Glutamatergic neuron (in vitro differentiated cells): Measurements from ENCODE around the gene PPP3R2. TPM values are rescaled to one million over a fixed set of nuclear protein-coding genes. Genes with fewer than 3 reads are reported as not detected.
"Not testable (repeated sequence)": the region's sequence is repeated elsewhere in the genome, so short reads cannot be mapped to it uniquely, and the experiment has no call there.

Experiments
- DNase-seq: peaks from one replicate; pipeline ENCODE4 v3.0.0; 2022
- H3K27ac Mint-ChIP-seq: one replicate; pipeline ENCODE4 v1.8.0; 2020; ENCODE audit warnings: mild to moderate bottlenecking, mixed read lengths, inconsistent platforms; ENCODE audit not compliant: unreplicated experiment
- H3K27me3 Mint-ChIP-seq: one replicate; pipeline ENCODE4 v1.8.0; 2020; ENCODE audit warnings: mild to moderate bottlenecking, moderate library complexity, mixed read lengths, inconsistent platforms; ENCODE audit not compliant: unreplicated experiment
- H3K36me3 Mint-ChIP-seq: one replicate; pipeline ENCODE4 v1.8.0; 2020; ENCODE audit warnings: mild to moderate bottlenecking, mixed read lengths, inconsistent platforms; ENCODE audit not compliant: unreplicated experiment
- H3K4me1 Mint-ChIP-seq: one replicate; pipeline ENCODE4 v1.8.0; 2020; ENCODE audit warnings: mild to moderate bottlenecking, low read depth, mixed read lengths, inconsistent platforms; ENCODE audit not compliant: unreplicated experiment
- H3K4me3 Mint-ChIP-seq: one replicate; pipeline ENCODE4 v1.8.0; 2020; ENCODE audit warnings: mild to moderate bottlenecking, mixed read lengths, inconsistent platforms; ENCODE audit not compliant: unreplicated experiment
- H3K9me3 Mint-ChIP-seq: one replicate; pipeline ENCODE4 v1.8.0; 2020; ENCODE audit warnings: mild to moderate bottlenecking, moderate library complexity, mixed read lengths, inconsistent platforms; ENCODE audit not compliant: unreplicated experiment
- CTCF ChIP-seq: fragments of 200-600 bp; sonication (generic); IDR thresholded peaks from one replicate; pipeline ENCODE4 v1.5.0; 2021; ENCODE audit not compliant: partially characterized antibody, unreplicated experiment
- total RNA-seq: library from RNA; stranded (reverse); fragmentation: NEBNext Ultra II Directional; extraction: Animal tissue kit (Norgen Biotek cat#: 25700); gene quantifications from one replicate; pipeline ENCODE4 v1.2.1, GENCODE V29; 2021; ENCODE audit not compliant: unreplicated experiment

PPP3R2 gene
- total RNA-seq, 1 donor from 2014 or later, result not detected

- no peak overlapping the region for H3K4me3 Mint-ChIP-seq
- peaks cover 3% of the 10 kb centered on the region for H3K27me3 Mint-ChIP-seq
- H3K9me3 Mint-ChIP-seq, result no peaks in the 10 kb centered on the region
- H3K4me1 Mint-ChIP-seq, result no peaks in the 10 kb centered on the region
- DNase-seq, result no peak
- no peak for TF ChIP-seq CTCF
- H3K27ac Mint-ChIP-seq, result no peak overlapping the region
- peaks cover 10% of the 10 kb centered on the region for H3K36me3 Mint-ChIP-seq
Observed at GRCh38 chr9:101564252-101564651, 30.5 kb downstream of the PPP3R2 start.

GRCh38 chr9:101562966-101563365 lies 31.8 kb downstream of the PPP3R2 start:
- no peak overlapping the region for H3K27ac Mint-ChIP-seq
- no peak overlapping the region for H3K4me3 Mint-ChIP-seq
- DNase-seq, result no peak
- H3K4me1 Mint-ChIP-seq, result no peaks in the 10 kb centered on the region
- H3K9me3 Mint-ChIP-seq, result no peaks in the 10 kb centered on the region
- no peaks in the 10 kb centered on the region for H3K27me3 Mint-ChIP-seq
- peaks cover 23% of the 10 kb centered on the region for H3K36me3 Mint-ChIP-seq
- no peak for TF ChIP-seq CTCF

GRCh38 chr9:101561740-101562139 lies 33.0 kb downstream of the PPP3R2 start:
- Mint-ChIP-seq H3K4me1 (no peaks in the 10 kb centered on the region), H3K9me3 (no peaks in the 10 kb centered on the region), H3K27me3 (no peaks in the 10 kb centered on the region), H3K27ac (no peak overlapping the region), H3K4me3 (no peak overlapping the region), H3K36me3 (peaks cover 27% of the 10 kb centered on the region)
- no peak for TF ChIP-seq CTCF
- no peak for DNase-seq

DNA sequence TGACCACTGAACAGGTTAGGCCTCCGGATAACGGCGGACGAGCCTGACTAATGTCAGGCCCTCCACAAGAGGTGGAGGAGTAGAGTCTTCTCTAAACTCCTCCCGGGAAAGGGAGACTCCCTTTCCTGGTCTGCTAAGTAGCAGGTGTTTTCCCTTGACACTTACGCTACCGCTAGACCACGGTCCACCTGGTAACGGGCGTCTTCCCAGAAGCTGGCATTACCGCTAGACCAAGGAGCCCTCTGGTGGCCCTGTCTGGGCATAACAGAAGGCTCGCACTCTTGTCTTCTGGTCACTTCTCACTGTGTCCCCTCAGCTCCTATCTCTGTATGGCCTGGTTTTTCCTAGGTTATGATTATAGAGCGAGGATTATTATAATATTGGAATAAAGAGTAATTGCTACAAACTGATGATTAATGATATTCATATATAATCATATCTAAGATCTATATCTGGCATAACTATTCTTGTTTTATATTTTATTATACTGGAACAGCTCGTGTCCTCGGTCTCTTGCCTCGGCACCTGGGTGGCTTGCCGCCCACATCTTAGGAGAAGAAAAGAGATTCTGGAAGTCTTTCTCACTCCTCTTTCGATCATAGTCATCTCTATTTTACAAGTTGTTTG lies 45.2 kb downstream of the PPP3R2 start:
- H3K4me1 Mint-ChIP-seq, H3K27me3 Mint-ChIP-seq, H3K4me3 Mint-ChIP-seq, H3K36me3 Mint-ChIP-seq, H3K27ac Mint-ChIP-seq, H3K9me3 Mint-ChIP-seq: not testable (repeated sequence)
- peak; percentile 56 for TF ChIP-seq CTCF
- DNase-seq, result peak; percentile 47

GRCh38 chr9:101543098-101543735 lies 51.6 kb downstream of the PPP3R2 start:
- Mint-ChIP-seq H3K36me3 (no peaks in the 10 kb centered on the region), H3K4me3 (no peak overlapping the region), H3K27ac (no peak overlapping the region), H3K4me1 (peaks cover 1% of the 10 kb centered on the region), H3K9me3 (no peaks in the 10 kb centered on the region), H3K27me3 (no peaks in the 10 kb centered on the region)
- TF ChIP-seq CTCF, result no peak
- DNase-seq, result no peak
